WTC11 (cell line): ENCODE results near the gene LRRC8D. TPM values are rescaled to one million over a fixed set of nuclear protein-coding genes. Genes with fewer than 3 reads are reported as not detected.

Experiments used
- ATAC-seq: fragments of 200-7000 bp; cut with Tn5 transposase; 2 replicates; pipeline ENCODE4 v1.10.0; 2021; ENCODE audit warnings: mild to moderate bottlenecking, moderate library complexity
- CTCF ChIA-PET: fragments of 300-600 bp; sonication (Branson Sonifier 250); formaldehyde crosslinking; loops from one replicate; lab custom pipeline; 2021; ENCODE audit warnings: antibody characterized with exemption; lab: Charles Lee
- POLR2A ChIA-PET: fragments of 350-600 bp; sonication (Branson Sonifier 250); formaldehyde crosslinking; loops from one replicate; lab custom pipeline; 2021; ENCODE audit warnings: antibody characterized with exemption; lab: Charles Lee
- DNase-seq: peaks from one replicate; pipeline ENCODE4 v3.0.0; 2021; ENCODE audit warnings: low spot score
- H3K27ac Mint-ChIP-seq: 2 replicates; pipeline ENCODE4 v1.8.0; 2021; ENCODE audit warnings: mixed read lengths
- H3K27me3 Mint-ChIP-seq: 2 replicates; pipeline ENCODE4 v1.8.0; 2021; ENCODE audit warnings: low read depth, mild to moderate bottlenecking, moderate library complexity, mixed read lengths
- H3K36me3 Mint-ChIP-seq: 2 replicates; pipeline ENCODE4 v1.8.0; 2021; ENCODE audit warnings: mixed read lengths
- H3K4me1 Mint-ChIP-seq: 2 replicates; pipeline ENCODE4 v1.8.0; 2022; ENCODE audit warnings: mixed read lengths
- H3K4me3 Mint-ChIP-seq: 2 replicates; pipeline ENCODE4 v1.8.0; 2021; ENCODE audit warnings: mild to moderate bottlenecking, moderate library complexity, mixed read lengths
- H3K9me3 Mint-ChIP-seq: 2 replicates; pipeline ENCODE4 v1.8.0; 2021; ENCODE audit warnings: mixed read lengths
- ELF4 ChIP-seq: sonication (generic); formaldehyde crosslinking; IDR thresholded peaks from 2 replicates; pipeline ENCODE4 v1.8.1; 2022; ENCODE audit warnings: low read depth, mild to moderate bottlenecking, moderate library complexity, missing genetic modification reagents
- ETV6 ChIP-seq: sonication (generic); formaldehyde crosslinking; IDR thresholded peaks from 2 replicates; pipeline ENCODE4 v1.8.1; 2022; ENCODE audit warnings: mild to moderate bottlenecking, missing genetic modification reagents
- GABPB1 ChIP-seq: sonication (generic); formaldehyde crosslinking; IDR thresholded peaks from 2 replicates; pipeline ENCODE4 v1.8.1; 2023; ENCODE audit warnings: mild to moderate bottlenecking, missing genetic modification reagents
- KAT7 ChIP-seq: sonication (generic); formaldehyde crosslinking; IDR thresholded peaks from 2 replicates; pipeline ENCODE4 v1.8.1; 2023; ENCODE audit warnings: missing genetic modification reagents, mild to moderate bottlenecking, borderline replicate concordance
- MXD4 ChIP-seq: fragments of 250-450 bp; sonication (Bioruptor Pico); IDR thresholded peaks from 2 replicates; pipeline ENCODE4 v1.8.0; 2021; ENCODE audit warnings: mild to moderate bottlenecking, moderate library complexity, borderline replicate concordance
- NR3C1 ChIP-seq: sonication (generic); formaldehyde crosslinking; conservative IDR thresholded peaks from 2 replicates; pipeline ENCODE4 v1.8.1; 2023; ENCODE audit warnings: low read depth, mild to moderate bottlenecking, missing genetic modification reagents
- RORB ChIP-seq: fragments of 250-450 bp; sonication (Bioruptor Pico); IDR thresholded peaks from 2 replicates; pipeline ENCODE4 v1.9.0; 2021; ENCODE audit warnings: mild to moderate bottlenecking
- TCF7 ChIP-seq: sonication (generic); formaldehyde crosslinking; IDR thresholded peaks from 2 replicates; pipeline ENCODE4 v1.8.0; 2022; ENCODE audit warnings: mild to moderate bottlenecking, low read depth, missing genetic modification reagents, moderate library complexity
- ZNF121 ChIP-seq: sonication (generic); formaldehyde crosslinking; IDR thresholded peaks from 2 replicates; pipeline ENCODE4 v1.8.0; 2023; ENCODE audit warnings: missing genetic modification reagents
- ZNF317 ChIP-seq: sonication (generic); formaldehyde crosslinking; IDR thresholded peaks from 2 replicates; pipeline ENCODE4 v1.8.1; 2023; ENCODE audit warnings: low read depth, mild to moderate bottlenecking, moderate library complexity, missing genetic modification reagents, borderline replicate concordance
- total RNA-seq: library from RNA; stranded (reverse); gene quantifications from 3 replicates; pipeline ENCODE4 v1.2.3, GENCODE V29; 2021
- TF ChIP-seq, protein P1 (sequence below): fragments of 250-450 bp; sonication (Bioruptor Pico); IDR thresholded peaks from 2 replicates; pipeline ENCODE4 v1.9.0; 2021; ENCODE audit warnings: mild to moderate bottlenecking, borderline replicate concordance
- TF ChIP-seq, protein P2 (sequence below): fragments of 250-450 bp; sonication (Bioruptor Pico); IDR thresholded peaks from 2 replicates; pipeline ENCODE4 v2.1.2; 2022; ENCODE audit warnings: mild to moderate bottlenecking, moderate library complexity
- TF ChIP-seq, protein P3 (sequence below): fragments of 250-450 bp; sonication (Bioruptor Pico); IDR thresholded peaks from 2 replicates; pipeline ENCODE4 v1.9.0; 2021; ENCODE audit warnings: mild to moderate bottlenecking
- TF ChIP-seq, protein P4 (sequence below): fragments of 250-450 bp; sonication (Bioruptor Pico); conservative IDR thresholded peaks from 2 replicates; pipeline ENCODE4 v1.9.0; 2021; ENCODE audit warnings: mild to moderate bottlenecking
- TF ChIP-seq, protein P5 (sequence below): sonication (generic); formaldehyde crosslinking; IDR thresholded peaks from 2 replicates; pipeline ENCODE4 v1.8.1; 2023; ENCODE audit warnings: mild to moderate bottlenecking, moderate library complexity, missing genetic modification reagents

The LRRC8D gene
- total RNA-seq, 1 experiment from 2014 or later = 42.6 TPM

DNA sequence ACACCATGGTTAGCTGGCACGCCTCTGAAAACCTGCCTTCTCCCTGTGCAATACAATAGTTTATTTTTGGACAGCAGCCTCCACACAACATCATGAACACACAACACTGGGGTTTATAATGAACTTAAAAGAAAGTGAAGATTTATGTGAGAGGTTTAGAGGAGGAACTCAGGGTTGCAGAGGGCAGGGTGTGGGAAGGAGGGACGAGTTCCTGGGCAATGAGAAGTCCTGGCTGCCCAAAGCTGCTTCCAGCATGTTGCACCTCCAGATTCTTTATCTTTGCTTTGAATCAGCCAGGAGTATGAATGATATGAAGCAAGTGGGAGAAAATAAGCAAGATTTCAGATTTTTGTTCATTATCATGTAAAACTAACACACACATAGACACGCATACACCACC lies 11.3 kb upstream of the LRRC8D start (continued):
- TF ChIP-seq, protein P1, sequence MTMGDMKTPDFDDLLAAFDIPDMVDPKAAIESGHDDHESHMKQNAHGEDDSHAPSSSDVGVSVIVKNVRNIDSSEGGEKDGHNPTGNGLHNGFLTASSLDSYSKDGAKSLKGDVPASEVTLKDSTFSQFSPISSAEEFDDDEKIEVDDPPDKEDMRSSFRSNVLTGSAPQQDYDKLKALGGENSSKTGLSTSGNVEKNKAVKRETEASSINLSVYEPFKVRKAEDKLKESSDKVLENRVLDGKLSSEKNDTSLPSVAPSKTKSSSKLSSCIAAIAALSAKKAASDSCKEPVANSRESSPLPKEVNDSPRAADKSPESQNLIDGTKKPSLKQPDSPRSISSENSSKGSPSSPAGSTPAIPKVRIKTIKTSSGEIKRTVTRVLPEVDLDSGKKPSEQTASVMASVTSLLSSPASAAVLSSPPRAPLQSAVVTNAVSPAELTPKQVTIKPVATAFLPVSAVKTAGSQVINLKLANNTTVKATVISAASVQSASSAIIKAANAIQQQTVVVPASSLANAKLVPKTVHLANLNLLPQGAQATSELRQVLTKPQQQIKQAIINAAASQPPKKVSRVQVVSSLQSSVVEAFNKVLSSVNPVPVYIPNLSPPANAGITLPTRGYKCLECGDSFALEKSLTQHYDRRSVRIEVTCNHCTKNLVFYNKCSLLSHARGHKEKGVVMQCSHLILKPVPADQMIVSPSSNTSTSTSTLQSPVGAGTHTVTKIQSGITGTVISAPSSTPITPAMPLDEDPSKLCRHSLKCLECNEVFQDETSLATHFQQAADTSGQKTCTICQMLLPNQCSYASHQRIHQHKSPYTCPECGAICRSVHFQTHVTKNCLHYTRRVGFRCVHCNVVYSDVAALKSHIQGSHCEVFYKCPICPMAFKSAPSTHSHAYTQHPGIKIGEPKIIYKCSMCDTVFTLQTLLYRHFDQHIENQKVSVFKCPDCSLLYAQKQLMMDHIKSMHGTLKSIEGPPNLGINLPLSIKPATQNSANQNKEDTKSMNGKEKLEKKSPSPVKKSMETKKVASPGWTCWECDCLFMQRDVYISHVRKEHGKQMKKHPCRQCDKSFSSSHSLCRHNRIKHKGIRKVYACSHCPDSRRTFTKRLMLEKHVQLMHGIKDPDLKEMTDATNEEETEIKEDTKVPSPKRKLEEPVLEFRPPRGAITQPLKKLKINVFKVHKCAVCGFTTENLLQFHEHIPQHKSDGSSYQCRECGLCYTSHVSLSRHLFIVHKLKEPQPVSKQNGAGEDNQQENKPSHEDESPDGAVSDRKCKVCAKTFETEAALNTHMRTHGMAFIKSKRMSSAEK (CRISPR knock-in tag) = no peak
- TF ChIP-seq ZNF317 (CRISPR knock-in tag) = no peak
- TF ChIP-seq TCF7 (CRISPR knock-in tag) = no peak
- TF ChIP-seq, protein P2, sequence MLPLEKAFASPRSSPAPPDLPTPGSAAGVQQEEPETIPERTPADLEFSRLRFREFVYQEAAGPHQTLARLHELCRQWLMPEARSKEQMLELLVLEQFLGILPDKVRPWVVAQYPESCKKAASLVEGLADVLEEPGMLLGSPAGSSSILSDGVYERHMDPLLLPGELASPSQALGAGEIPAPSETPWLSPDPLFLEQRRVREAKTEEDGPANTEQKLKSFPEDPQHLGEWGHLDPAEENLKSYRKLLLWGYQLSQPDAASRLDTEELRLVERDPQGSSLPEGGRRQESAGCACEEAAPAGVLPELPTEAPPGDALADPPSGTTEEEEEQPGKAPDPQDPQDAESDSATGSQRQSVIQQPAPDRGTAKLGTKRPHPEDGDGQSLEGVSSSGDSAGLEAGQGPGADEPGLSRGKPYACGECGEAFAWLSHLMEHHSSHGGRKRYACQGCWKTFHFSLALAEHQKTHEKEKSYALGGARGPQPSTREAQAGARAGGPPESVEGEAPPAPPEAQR (CRISPR knock-in tag) = no peak
- TF ChIP-seq MXD4 = no peak
- TF ChIP-seq ELF4 (CRISPR knock-in tag) = no peak
- TF ChIP-seq ETV6 (CRISPR knock-in tag) = no peak
- no peak for TF ChIP-seq KAT7 (CRISPR knock-in tag)
- no peak for TF ChIP-seq NR3C1
- no peak for TF ChIP-seq GABPB1
- TF ChIP-seq, protein P3, sequence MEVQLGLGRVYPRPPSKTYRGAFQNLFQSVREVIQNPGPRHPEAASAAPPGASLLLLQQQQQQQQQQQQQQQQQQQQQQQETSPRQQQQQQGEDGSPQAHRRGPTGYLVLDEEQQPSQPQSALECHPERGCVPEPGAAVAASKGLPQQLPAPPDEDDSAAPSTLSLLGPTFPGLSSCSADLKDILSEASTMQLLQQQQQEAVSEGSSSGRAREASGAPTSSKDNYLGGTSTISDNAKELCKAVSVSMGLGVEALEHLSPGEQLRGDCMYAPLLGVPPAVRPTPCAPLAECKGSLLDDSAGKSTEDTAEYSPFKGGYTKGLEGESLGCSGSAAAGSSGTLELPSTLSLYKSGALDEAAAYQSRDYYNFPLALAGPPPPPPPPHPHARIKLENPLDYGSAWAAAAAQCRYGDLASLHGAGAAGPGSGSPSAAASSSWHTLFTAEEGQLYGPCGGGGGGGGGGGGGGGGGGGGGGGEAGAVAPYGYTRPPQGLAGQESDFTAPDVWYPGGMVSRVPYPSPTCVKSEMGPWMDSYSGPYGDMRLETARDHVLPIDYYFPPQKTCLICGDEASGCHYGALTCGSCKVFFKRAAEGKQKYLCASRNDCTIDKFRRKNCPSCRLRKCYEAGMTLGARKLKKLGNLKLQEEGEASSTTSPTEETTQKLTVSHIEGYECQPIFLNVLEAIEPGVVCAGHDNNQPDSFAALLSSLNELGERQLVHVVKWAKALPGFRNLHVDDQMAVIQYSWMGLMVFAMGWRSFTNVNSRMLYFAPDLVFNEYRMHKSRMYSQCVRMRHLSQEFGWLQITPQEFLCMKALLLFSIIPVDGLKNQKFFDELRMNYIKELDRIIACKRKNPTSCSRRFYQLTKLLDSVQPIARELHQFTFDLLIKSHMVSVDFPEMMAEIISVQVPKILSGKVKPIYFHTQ (CRISPR knock-in tag) = no peak
- TF ChIP-seq, protein P4, sequence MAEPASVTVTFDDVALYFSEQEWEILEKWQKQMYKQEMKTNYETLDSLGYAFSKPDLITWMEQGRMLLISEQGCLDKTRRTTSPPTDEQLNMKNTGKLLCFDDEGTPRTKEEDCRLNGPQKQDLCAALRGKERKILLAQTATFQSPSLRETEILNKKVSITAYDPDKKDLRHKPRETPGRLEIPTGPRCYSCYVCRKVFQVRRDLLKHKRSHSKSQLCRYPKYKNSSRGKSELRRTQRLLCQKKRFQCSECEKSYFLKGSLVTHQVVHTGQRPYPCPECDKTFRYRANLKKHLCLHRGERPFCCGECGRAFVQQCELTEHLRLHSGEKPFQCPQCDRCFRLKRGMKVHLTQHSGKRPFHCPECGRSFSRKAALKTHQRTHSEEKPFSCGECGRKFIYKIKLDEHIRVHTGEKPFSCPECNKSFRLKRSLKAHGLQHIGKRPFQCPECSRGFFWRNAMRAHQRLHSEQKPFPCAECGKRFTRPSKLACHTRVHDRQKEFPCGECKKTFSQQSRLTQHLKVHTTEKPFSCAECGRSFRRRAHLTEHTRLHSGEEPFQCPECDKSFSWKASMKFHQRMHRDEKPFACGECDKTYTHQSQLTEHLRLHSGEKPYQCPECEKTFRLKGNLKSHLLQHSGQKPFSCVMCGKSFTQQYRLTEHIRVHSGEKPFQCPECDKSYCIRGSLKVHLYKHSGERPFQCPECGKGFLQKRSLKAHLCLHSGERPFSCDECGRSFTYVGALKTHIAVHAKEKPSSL (CRISPR knock-in tag) = no peak
- TF ChIP-seq, protein P5, sequence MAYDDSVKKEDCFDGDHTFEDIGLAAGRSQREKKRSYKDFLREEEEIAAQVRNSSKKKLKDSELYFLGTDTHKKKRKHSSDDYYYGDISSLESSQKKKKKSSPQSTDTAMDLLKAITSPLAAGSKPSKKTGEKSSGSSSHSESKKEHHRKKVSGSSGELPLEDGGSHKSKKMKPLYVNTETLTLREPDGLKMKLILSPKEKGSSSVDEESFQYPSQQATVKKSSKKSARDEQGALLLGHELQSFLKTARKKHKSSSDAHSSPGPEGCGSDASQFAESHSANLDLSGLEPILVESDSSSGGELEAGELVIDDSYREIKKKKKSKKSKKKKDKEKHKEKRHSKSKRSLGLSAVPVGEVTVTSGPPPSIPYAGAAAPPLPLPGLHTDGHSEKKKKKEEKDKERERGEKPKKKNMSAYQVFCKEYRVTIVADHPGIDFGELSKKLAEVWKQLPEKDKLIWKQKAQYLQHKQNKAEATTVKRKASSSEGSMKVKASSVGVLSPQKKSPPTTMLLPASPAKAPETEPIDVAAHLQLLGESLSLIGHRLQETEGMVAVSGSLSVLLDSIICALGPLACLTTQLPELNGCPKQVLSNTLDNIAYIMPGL (CRISPR knock-in tag) = no peak

DNA sequence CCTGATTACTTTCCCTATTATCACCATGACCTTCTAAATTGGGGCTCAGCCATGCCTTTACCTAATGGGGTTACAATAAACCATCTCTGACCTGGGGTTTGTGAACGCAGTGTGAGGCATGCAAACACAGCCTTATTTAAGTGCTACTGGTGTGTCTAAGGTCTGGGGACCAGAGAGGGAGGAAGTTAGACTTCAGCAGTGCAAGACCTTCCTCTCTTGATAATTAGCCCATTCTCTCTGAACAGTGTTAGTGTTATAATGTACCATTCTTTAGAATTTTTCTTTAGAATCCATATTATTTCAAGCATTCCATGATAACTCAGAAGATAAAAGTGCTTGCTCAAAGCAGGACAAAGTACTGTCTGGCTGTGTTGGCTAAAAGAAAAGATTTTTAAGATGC lies 10.5 kb upstream of the LRRC8D start:
- ChIA-PET POLR2A (interaction anchor here (2.5 kb wide), 1 partner anchor 11 kb away, joined by 17 read pairs; the partner anchor contains the start of gene LRRC8D), CTCF (interaction anchor here (0.8 to 1.7 kb wide), 2 partner anchors 33 to 47 kb away, joined by 4 read pairs; no protein-coding TSS in a partner anchor)
- Mint-ChIP-seq H3K4me1 (peaks cover 22% of the 10 kb centered on the region), H3K27me3 (peaks cover 16% of the 10 kb centered on the region), H3K36me3 (no peaks in the 10 kb centered on the region), H3K27ac (no peak overlapping the region), H3K9me3 (no peaks in the 10 kb centered on the region), H3K4me3 (no peak overlapping the region)
- DNase-seq (no peak), ATAC-seq (no peak)
- TF ChIP-seq ZNF121 = no peak
- no peak for TF ChIP-seq RORB
